Sigmoid colon (tissue), 4 donors: ENCODE measurements around the gene TMEM74B.

Experiments used
- CTCF ChIP-seq, 4 experiments: fragments of 450-650 bp in 3 of 4; fragments of 200-600 bp in 1 of 4; IDR thresholded peaks; one replicate each; pipeline ENCODE4 v1.5.1; 2016 to 2019; ENCODE audit warnings: antibody characterized with exemption in 4 of 4, mild to moderate bottlenecking in 3 of 4, moderate library complexity in 2 of 4
- EP300 ChIP-seq, 4 donors: sonication (generic); formaldehyde crosslinking; IDR thresholded peaks; one replicate each; pipeline ENCODE4 v1.6.1; 2017; ENCODE audit warnings: antibody characterized with exemption in 4 of 4
- POLR2A ChIP-seq, 2 donors: fragments of 450-650 bp; IDR thresholded peaks; one replicate each; pipeline ENCODE4 v1.6.1; 2016; ENCODE audit warnings: antibody characterized with exemption in 2 of 2, mild to moderate bottlenecking in 2 of 2, moderate library complexity in 2 of 2
- POLR2AphosphoS5 ChIP-seq, 4 donors: sonication (generic); formaldehyde crosslinking; IDR thresholded peaks; one replicate each; pipeline ENCODE4 v1.6.1; 2017; ENCODE audit warnings: antibody characterized with exemption in 4 of 4

- TF ChIP-seq POLR2A (IDR thresholded peaks at IDR 0.05) (no peak), CTCF (IDR thresholded peaks at IDR 0.05) (no peak), EP300 (IDR thresholded peaks at IDR 0.05) (no peak), POLR2AphosphoS5 (IDR thresholded peaks at IDR 0.05) (no peak)
These were observed 30.1 kb upstream of the TMEM74B start for GRCh38 chr20:1214838-1215261.
